Measurements from ENCODE around the gene KTN1. TPM values are rescaled to one million over a fixed set of nuclear protein-coding genes. Genes with fewer than 3 reads are reported as not detected.

KTN1 gene
- total and polyA plus RNA-seq, 3 donors from 2014 or later, result 74.8 to 247 (median 221) TPM

DNA sequence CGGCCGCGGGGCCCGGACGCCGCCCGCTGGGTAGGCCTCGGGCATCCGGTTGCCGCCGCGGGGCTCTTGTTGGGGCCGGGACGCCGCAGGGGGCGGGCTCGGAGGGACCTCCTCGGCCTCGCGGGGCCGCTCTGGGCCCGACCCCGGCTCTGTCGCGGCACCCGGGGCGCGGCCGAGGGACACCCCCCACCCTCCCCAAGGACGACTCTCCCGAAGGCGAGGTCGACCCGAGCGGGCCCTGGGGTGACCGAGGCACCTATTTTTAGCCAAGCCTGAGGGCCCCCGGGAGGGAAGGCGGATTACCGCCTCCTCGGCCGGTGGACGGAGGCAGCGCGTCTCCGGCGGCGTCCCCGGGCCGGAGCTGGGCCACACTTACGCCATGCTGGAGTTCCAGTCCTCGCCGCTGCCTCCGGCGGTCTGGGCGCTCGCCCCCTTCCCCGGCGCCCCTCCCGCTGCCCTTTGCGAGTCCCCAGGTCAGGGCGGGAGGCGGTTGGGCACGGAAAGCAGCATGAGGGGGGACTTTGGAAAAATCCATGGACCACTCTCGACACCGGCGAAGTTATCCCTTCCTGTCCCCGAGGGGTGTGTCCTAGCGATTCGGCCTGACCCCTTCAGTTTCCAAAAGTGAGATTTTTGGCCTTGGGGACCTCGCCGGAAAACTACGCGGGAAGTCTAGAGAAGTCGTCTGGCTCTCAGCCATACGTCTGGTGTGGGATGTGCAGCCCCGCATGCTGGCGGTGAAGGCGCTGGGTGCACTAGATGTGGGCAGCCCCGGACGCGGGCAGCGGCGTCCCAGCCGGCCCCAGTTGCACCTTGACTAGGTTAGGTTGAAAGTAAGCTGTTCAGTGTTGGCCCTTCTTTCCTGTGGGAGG, 699 bp downstream of the KTN1 start:
- peak; percentile 74 for DNase-seq
- H3K27ac ChIP-seq, result peak overlapping the region; percentile 94 to 97
- H3K36me3 ChIP-seq (ENCODE audit: low read depth, missing control alignments), result no peaks in the 10 kb centered on the region
- no peak for TF ChIP-seq POLR2A (IDR thresholded peaks at IDR 0.05)
- TF ChIP-seq, protein P1, sequence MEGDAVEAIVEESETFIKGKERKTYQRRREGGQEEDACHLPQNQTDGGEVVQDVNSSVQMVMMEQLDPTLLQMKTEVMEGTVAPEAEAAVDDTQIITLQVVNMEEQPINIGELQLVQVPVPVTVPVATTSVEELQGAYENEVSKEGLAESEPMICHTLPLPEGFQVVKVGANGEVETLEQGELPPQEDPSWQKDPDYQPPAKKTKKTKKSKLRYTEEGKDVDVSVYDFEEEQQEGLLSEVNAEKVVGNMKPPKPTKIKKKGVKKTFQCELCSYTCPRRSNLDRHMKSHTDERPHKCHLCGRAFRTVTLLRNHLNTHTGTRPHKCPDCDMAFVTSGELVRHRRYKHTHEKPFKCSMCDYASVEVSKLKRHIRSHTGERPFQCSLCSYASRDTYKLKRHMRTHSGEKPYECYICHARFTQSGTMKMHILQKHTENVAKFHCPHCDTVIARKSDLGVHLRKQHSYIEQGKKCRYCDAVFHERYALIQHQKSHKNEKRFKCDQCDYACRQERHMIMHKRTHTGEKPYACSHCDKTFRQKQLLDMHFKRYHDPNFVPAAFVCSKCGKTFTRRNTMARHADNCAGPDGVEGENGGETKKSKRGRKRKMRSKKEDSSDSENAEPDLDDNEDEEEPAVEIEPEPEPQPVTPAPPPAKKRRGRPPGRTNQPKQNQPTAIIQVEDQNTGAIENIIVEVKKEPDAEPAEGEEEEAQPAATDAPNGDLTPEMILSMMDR (IDR thresholded peaks at IDR 0.05), result no peak
- H3K27me3 ChIP-seq, result no peaks in the 10 kb centered on the region
- H3K9me3 ChIP-seq, result no peaks in the 10 kb centered on the region
- H3K4me1 ChIP-seq, result peaks cover 40% of the 10 kb centered on the region
- peak overlapping the region; percentile 87 to 92 for H3K4me3 ChIP-seq
- WGBS, 2 donors, result 0% methylated on average over 8 to 66 of the region's 84 CpGs
- intact Hi-C loops (cut with DNase I; ENCODE audit: low total_unique reads), result no loop called here

DNA sequence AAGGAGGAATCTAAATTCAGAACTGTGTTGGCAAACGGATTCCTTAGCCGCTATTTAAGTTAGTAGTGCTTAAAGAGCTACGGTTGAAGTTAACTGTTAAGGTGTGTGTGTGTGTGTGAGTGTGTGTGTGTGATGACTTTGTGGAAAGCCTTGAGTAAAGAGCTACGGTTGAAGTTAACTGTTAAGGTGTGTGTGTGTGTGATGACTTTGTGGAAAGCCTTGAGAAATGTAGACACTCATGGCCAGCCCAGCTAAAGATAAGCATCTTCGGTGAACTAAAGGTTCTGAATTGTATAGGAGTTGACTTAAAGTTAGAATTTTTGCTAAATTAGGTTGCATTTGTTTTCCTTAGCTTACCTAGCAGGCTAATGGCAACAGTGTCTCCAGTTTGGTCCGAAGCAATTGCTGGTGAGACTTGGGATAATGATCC, 1.4 kb downstream of the KTN1 start:
- intact Hi-C loops (cut with DNase I; ENCODE audit: low total_unique reads), result no loop called here
- H3K4me1 ChIP-seq, result peaks cover 47% of the 10 kb centered on the region
- no peaks in the 10 kb centered on the region for H3K36me3 ChIP-seq (ENCODE audit: low read depth, missing control alignments)
- TF ChIP-seq, protein P1 (IDR thresholded peaks at IDR 0.05), result no peak
- TF ChIP-seq POLR2A (IDR thresholded peaks at IDR 0.05), result no peak
- H3K27ac ChIP-seq, result peak overlapping the region; percentile 94 to 97
- H3K27me3 ChIP-seq, result no peaks in the 10 kb centered on the region
- no peaks in the 10 kb centered on the region for H3K9me3 ChIP-seq
- 8 to 9% methylated on average over 6 of the region's 6 CpGs for WGBS, 2 donors
- peak overlapping the region; percentile 87 to 92 for H3K4me3 ChIP-seq
- no peak for DNase-seq

DNA sequence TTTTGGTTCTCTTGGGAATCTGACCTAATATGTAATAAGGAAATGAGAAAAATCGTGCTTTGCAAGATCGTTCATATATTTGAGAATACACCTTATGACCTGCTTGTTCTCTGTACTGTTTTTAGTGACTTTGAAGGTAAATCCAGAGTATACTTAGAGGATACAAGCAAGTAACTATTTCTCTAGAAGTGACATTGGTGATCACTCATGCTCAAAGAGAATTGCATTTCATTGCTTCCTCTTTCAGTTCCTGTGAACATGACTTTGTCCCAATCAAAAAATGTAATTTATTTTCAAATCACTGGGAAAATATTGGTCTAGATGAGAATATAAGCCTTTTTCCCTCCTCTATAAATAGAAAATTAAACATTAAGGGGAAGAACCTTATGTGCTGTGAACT, 2.7 kb downstream of the KTN1 start:
- no peaks in the 10 kb centered on the region for H3K36me3 ChIP-seq (ENCODE audit: low read depth, missing control alignments)
- H3K27me3 ChIP-seq, result no peaks in the 10 kb centered on the region
- no peak for TF ChIP-seq POLR2A (IDR thresholded peaks at IDR 0.05)
- TF ChIP-seq, protein P1 (IDR thresholded peaks at IDR 0.05), result no peak
- DNase-seq, result no peak
- intact Hi-C loops (cut with DNase I; ENCODE audit: low total_unique reads), result no loop called here
- no peaks in the 10 kb centered on the region for H3K9me3 ChIP-seq
- 9 to 22% methylated on average over 2 of the region's 2 CpGs for WGBS, 2 donors
- peak overlapping the region in 1 of 2 donors; percentile 19 for H3K27ac ChIP-seq
- H3K4me3 ChIP-seq, result no peak overlapping the region
- H3K4me1 ChIP-seq, result peaks cover 52% of the 10 kb centered on the region

DNA sequence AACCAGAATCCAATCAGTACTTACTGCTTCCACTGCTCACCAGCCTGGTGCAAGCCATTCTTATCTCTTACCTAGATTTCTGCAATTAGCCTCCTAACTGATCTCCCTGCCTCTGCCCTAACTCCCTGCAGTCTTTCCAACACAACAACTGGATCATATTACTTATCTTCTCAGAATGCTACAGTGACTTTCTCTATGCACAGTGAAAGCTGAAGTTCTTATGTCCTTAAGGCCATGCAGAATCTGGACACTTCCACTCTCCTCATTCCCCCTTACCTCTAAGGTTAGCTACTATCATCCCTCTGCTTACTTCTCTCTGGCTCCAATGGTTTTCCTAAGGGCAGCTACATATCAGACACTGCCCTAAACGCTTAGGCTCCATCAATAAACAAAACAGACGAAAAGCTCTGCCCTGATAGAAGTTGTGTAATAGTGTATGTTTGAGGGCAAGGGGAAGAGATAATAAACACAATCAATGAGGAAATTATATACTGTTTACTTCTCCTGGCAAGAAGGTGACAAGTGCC, 4.0 kb downstream of the KTN1 start:
- H3K4me1 ChIP-seq, result peaks cover 52% of the 10 kb centered on the region
- H3K9me3 ChIP-seq, result no peaks in the 10 kb centered on the region
- intact Hi-C loops (cut with DNase I; ENCODE audit: low total_unique reads), result no loop called here
- H3K27ac ChIP-seq, result no peak overlapping the region
- WGBS, 2 donors, result 59 to 63% methylated on average over 2 of the region's 2 CpGs
- no peaks in the 10 kb centered on the region for H3K36me3 ChIP-seq (ENCODE audit: low read depth, missing control alignments)
- no peak for DNase-seq
- H3K4me3 ChIP-seq, result no peak overlapping the region
- TF ChIP-seq, protein P1 (IDR thresholded peaks at IDR 0.05), result no peak
- H3K27me3 ChIP-seq, result no peaks in the 10 kb centered on the region
